Activated naive CD8-positive, alpha-beta T cell treated with anti-CD3 and anti-CD28 coated beads, Interleukin-2, amount 10 ng/mL, durations not matched to agents 7 days and 5 days (primary cell): Measurements from ENCODE around the gene SSC5D. TPM values are rescaled to one million over a fixed set of nuclear protein-coding genes. Genes with fewer than 3 reads are reported as not detected.
"Not testable (repeated sequence)": the region's sequence is repeated elsewhere in the genome, so short reads cannot be mapped to it uniquely, and the experiment has no call there.

Experiments
- ATAC-seq: fragments of 150-1000 bp; cut with Tn5 transposase; one replicate; pipeline ENCODE4 v1.10.0; 2021; ENCODE audit warnings: low read depth, moderate library complexity
- POLR2A ChIA-PET: fragments of 350-600 bp; sonication (Branson Sonifier 250); formaldehyde crosslinking; loops from one replicate; lab custom pipeline; 2021; ENCODE audit warnings: antibody characterized with exemption; lab: Charles Lee
- DNase-seq: peaks from one replicate; pipeline ENCODE4 v3.0.0; 2021
- H3K27ac Mint-ChIP-seq: one replicate; pipeline ENCODE4 v1.8.0; 2022; ENCODE audit warnings: mild to moderate bottlenecking, mixed read lengths
- H3K27me3 Mint-ChIP-seq: one replicate; pipeline ENCODE4 v1.8.0; 2022; ENCODE audit warnings: mild to moderate bottlenecking, moderate library complexity, mixed read lengths
- H3K36me3 Mint-ChIP-seq: one replicate; pipeline ENCODE4 v1.8.0; 2021; ENCODE audit warnings: mild to moderate bottlenecking, mixed read lengths
- H3K4me1 Mint-ChIP-seq: one replicate; pipeline ENCODE4 v1.8.0; 2021; ENCODE audit warnings: mixed read lengths
- H3K4me3 Mint-ChIP-seq: one replicate; pipeline ENCODE4 v1.8.0; 2022; ENCODE audit warnings: mild to moderate bottlenecking, moderate library complexity, mixed read lengths
- H3K9me3 Mint-ChIP-seq: one replicate; pipeline ENCODE4 v1.8.0; 2021; ENCODE audit warnings: mixed read lengths
- total RNA-seq, 2 experiments: library from RNA; stranded (reverse); gene quantifications; one replicate each; pipeline ENCODE4 v1.2.3, GENCODE V29; 2021

Gene SSC5D
- total RNA-seq, 2 experiments from 2014 or later: 0.86 to 1.1 TPM

DNA sequence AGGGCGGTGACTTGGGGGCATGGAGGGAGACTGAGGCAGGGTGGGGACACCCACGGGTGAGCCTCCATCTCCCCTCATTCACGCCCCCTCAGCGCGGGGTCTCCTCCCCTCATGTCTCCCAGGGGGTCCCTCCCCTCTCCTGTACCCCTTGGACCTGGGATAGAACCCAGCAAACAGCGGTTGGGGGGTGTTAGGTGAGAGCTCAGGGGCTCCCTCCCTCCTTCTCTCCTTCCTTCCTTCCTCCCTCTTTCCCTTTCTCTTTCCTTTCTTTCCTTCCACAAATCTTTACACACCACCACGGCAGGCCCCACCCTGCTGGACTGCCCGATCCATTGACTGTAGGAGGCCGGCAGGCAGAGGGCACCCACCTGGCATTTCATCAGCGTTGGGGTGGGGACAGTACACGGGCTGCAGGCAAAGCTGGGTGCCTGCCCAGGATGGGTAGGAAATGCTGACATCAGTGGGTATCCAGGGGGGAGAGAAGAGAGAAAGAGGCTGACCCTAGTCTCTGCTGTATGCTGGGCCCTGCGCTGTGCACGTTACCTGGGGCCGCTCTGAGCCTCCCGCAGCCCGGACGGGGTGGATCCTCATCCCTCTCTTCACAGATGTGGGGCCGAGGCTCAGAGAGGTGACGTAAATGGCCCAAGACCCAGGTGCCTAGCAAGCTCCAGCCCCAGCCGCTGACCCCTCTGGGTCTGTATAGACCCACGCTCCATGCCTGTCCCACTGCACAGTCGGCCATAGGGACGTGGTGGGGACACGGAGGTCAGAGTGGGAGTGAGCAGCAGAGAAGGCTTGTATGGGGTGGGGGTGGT lies 3.5 kb downstream of the SSC5D start:
- no peak overlapping the region for H3K4me3 Mint-ChIP-seq
- H3K4me1 Mint-ChIP-seq: no peaks in the 10 kb centered on the region
- DNase-seq (no peak), ATAC-seq (no peak)
- no peaks in the 10 kb centered on the region for H3K9me3 Mint-ChIP-seq
- no peak overlapping the region for H3K27ac Mint-ChIP-seq
- H3K36me3 Mint-ChIP-seq: no peaks in the 10 kb centered on the region
- POLR2A ChIA-PET: interaction anchor here (1.0 to 1.1 kb wide), 3 partner anchors 16 kb away, joined by 3 read pairs; partner anchors contain the start of gene ZNF628
- peaks cover 8% of the 10 kb centered on the region for H3K27me3 Mint-ChIP-seq

GRCh38 chr19:55492362-55492944 lies 4.2 kb downstream of the SSC5D start:
- H3K27ac Mint-ChIP-seq: no peak overlapping the region
- DNase-seq (no peak), ATAC-seq (no peak)
- peaks cover 8% of the 10 kb centered on the region for H3K27me3 Mint-ChIP-seq
- no peaks in the 10 kb centered on the region for H3K9me3 Mint-ChIP-seq
- H3K36me3 Mint-ChIP-seq: no peaks in the 10 kb centered on the region
- H3K4me1 Mint-ChIP-seq: no peaks in the 10 kb centered on the region
- no peak overlapping the region for H3K4me3 Mint-ChIP-seq
- POLR2A ChIA-PET: interaction anchor here (1.0 to 1.1 kb wide), 2 partner anchors 15 to 16 kb away, joined by 3 read pairs; partner anchors contain the start of gene ZNF628

- Mint-ChIP-seq H3K4me3 (no peak overlapping the region), H3K36me3 (no peaks in the 10 kb centered on the region), H3K9me3 (no peaks in the 10 kb centered on the region), H3K4me1 (no peaks in the 10 kb centered on the region), H3K27ac (no peak overlapping the region), H3K27me3 (peaks cover 8% of the 10 kb centered on the region)
- ATAC-seq (no peak), DNase-seq (no peak)
- POLR2A ChIA-PET: interaction anchor here (1.1 kb wide), 1 partner anchor 17 kb away, joined by 3 read pairs; the partner anchor contains the start of gene ZNF628
Observed at GRCh38 chr19:55493052-55493644, 4.9 kb downstream of the SSC5D start.

DNA sequence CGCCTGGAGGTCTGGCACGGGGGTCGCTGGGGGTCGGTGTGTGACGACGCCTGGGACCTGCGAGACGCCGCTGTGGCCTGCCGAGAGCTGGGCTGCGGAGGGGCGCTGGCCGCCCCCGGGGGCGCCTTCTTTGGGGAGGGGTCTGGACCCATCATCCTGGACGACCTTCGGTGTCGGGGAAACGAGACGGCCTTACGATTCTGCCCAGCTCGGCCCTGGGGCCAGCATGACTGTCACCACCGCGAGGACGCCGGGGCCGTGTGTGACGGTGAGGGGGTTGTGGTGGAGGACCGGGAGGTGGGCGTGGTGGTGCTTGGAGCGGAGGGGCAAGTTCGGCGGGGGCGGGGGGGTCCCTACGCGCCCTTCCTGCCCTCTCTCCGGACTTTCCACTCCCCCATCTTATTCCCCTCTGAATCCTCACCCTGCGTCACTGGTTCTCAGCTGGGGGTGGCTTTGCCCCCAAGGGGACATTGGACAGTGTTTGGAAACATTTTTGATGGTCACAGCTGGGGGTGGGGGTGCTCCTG lies 5.5 kb downstream of the SSC5D start:
- Mint-ChIP-seq H3K9me3 (no peaks in the 10 kb centered on the region), H3K36me3 (no peaks in the 10 kb centered on the region), H3K27ac (no peak overlapping the region), H3K4me3 (no peak overlapping the region), H3K27me3 (peaks cover 6% of the 10 kb centered on the region), H3K4me1 (no peaks in the 10 kb centered on the region)
- POLR2A ChIA-PET: interaction anchor here (0.9 to 1.2 kb wide), 2 partner anchors 9 to 75 kb away, joined by 3 to 7 read pairs; partner anchors contain the start of gene NAT14
- DNase-seq: no peak
- ATAC-seq: no peak

DNA sequence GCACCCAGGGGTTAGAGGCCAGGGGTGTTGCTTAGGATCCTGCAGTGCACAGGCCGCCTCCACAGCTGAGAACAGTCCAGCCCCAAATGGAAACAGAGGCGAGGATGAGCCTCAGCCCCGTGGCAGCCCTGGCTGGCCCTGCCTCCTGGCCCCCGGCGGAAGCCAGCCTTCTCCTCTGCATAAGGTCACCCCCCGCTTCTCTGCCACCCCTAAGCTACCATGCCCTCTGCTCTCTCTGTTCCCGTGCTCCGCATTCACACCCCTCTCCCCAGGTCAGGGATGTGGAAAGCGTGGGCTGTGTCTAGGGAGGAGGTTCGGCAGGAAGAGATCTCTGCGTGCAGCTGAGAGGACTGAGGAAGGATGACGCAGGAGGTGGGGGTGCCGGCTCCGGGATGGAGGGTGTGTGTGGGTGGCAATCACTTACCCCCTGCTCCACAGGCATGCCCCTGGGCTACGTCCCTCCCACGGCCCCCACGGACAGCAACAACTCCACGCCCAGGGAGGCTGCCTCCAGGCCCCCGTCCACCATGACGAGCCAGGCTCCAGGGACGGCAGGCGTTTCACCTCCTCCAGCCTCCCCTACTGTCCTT lies 6.0 kb downstream of the SSC5D start:
- Mint-ChIP-seq H3K4me1 (no peaks in the 10 kb centered on the region), H3K36me3 (no peaks in the 10 kb centered on the region), H3K27ac (peak overlapping the region; percentile 63), H3K9me3 (no peaks in the 10 kb centered on the region), H3K4me3 (peak overlapping the region; percentile 74), H3K27me3 (peaks cover 6% of the 10 kb centered on the region)
- POLR2A ChIA-PET: interaction anchor here (0.9 to 1.2 kb wide), 3 partner anchors 9 to 138 kb away, joined by 3 to 7 read pairs (median 3); partner anchors contain the start of gene NAT14
- peak; percentile 53 for ATAC-seq
- DNase-seq: peak; percentile 35

GRCh38 chr19:55495646-55496349 lies 7.6 kb downstream of the SSC5D start:
- no peak overlapping the region for H3K27ac Mint-ChIP-seq
- POLR2A ChIA-PET: no interaction called here
- no peaks in the 10 kb centered on the region for H3K36me3 Mint-ChIP-seq
- H3K4me1 Mint-ChIP-seq: no peaks in the 10 kb centered on the region
- no peak for DNase-seq
- H3K27me3 Mint-ChIP-seq: peaks cover 6% of the 10 kb centered on the region
- ATAC-seq: no peak
- H3K4me3 Mint-ChIP-seq: no peak overlapping the region
- no peaks in the 10 kb centered on the region for H3K9me3 Mint-ChIP-seq

DNA sequence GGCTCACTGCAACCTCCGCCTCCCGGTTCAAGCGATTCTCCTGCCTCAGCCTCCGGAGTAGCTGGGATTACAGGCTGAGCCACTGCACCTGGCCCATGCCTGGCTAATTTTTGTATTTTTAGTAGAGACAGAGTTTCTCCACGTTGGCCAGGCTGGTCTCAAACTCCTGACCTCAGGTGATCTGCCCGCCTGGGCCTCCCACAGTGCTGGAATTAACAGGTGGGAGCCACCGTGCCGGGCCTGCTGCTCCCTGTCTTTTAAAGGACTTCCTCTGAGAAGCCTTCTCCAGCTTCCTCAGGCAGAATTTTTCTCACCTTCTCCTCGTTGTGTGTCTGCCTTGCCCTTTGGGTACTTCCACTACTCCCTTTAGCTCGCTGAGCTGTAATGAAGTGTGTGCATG lies 8.6 kb downstream of the SSC5D start:
- H3K4me1 Mint-ChIP-seq, H3K9me3 Mint-ChIP-seq, H3K4me3 Mint-ChIP-seq, ATAC-seq, DNase-seq, POLR2A ChIA-PET, H3K36me3 Mint-ChIP-seq, H3K27me3 Mint-ChIP-seq, H3K27ac Mint-ChIP-seq: not testable (repeated sequence)

DNA sequence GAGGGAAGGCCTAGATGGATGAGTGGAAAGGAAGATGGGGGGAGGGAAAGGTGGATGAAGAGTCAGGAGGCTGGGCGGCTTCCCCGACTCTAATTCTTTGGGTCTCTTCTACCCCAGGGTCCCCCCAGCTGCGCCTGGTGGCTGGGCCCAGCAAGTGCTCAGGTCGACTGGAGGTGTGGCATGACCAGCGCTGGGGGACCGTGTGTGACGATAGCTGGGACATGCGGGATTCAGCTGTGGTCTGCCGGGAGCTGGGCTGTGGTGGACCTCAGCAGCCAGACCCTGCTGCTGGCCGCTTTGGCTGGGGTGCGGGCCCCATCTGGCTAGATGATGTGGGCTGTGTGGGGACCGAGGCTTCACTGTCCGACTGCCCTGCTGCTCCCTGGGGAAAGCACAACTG lies 9.5 kb downstream of the SSC5D start:
- POLR2A ChIA-PET: no interaction called here
- H3K9me3 Mint-ChIP-seq: no peaks in the 10 kb centered on the region
- peaks cover 2% of the 10 kb centered on the region for H3K27me3 Mint-ChIP-seq
- ATAC-seq (no peak), DNase-seq (no peak)
- H3K27ac Mint-ChIP-seq: no peak overlapping the region
- no peak overlapping the region for H3K4me3 Mint-ChIP-seq
- peaks cover 8% of the 10 kb centered on the region for H3K4me1 Mint-ChIP-seq
- H3K36me3 Mint-ChIP-seq: peaks cover 4% of the 10 kb centered on the region

DNA sequence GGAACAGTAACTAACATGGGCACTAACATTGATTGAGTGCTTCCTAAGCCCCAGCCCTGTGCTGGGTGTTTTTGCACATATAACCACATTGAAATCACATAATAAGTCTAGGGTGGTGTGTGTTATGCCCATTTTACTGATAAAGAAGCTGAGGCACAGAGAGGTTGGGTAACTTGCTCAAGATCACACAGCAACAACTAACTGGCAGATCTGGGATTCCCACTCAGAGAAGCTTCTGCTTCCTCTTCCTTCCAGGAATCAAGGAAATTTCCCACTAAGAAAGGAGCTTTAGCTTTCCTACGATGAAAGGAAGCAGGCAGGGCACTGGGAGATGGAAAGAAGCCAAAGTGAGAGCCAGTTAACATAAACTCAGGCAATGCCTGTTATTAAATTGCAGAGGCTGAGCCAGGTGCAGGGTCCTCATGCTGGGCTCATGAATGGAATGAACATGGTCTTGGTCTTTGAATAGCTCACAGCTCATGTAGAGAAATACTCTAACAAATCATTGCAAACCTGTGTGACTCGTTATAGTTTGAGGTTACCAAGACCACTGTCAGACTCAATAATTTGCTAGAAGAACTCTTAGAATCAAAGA lies 10.1 kb downstream of the SSC5D start:
- Mint-ChIP-seq H3K27me3 (peaks cover 2% of the 10 kb centered on the region), H3K9me3 (peaks cover 2% of the 10 kb centered on the region), H3K4me3 (no peak overlapping the region), H3K27ac (no peak overlapping the region), H3K4me1 (peaks cover 11% of the 10 kb centered on the region), H3K36me3 (peaks cover 6% of the 10 kb centered on the region)
- DNase-seq (no peak), ATAC-seq (no peak)
- POLR2A ChIA-PET: interaction anchor here (2.0 kb wide), 1 partner anchor 22 kb away, joined by 5 read pairs; the partner anchor contains the start of gene ZNF628

- no peaks in the 10 kb centered on the region for H3K27me3 Mint-ChIP-seq
- peaks cover 15% of the 10 kb centered on the region for H3K4me1 Mint-ChIP-seq
- POLR2A ChIA-PET: interaction anchor here (1.0 kb wide), 1 partner anchor 131 kb away, joined by 3 read pairs; no protein-coding TSS in a partner anchor
- ATAC-seq (no peak), DNase-seq (no peak)
- peaks cover 2% of the 10 kb centered on the region for H3K9me3 Mint-ChIP-seq
- H3K27ac Mint-ChIP-seq: no peak overlapping the region
- peaks cover 9% of the 10 kb centered on the region for H3K36me3 Mint-ChIP-seq
- no peak overlapping the region for H3K4me3 Mint-ChIP-seq
Observed at GRCh38 chr19:55500368-55500952, 12.2 kb downstream of the SSC5D start.

DNA sequence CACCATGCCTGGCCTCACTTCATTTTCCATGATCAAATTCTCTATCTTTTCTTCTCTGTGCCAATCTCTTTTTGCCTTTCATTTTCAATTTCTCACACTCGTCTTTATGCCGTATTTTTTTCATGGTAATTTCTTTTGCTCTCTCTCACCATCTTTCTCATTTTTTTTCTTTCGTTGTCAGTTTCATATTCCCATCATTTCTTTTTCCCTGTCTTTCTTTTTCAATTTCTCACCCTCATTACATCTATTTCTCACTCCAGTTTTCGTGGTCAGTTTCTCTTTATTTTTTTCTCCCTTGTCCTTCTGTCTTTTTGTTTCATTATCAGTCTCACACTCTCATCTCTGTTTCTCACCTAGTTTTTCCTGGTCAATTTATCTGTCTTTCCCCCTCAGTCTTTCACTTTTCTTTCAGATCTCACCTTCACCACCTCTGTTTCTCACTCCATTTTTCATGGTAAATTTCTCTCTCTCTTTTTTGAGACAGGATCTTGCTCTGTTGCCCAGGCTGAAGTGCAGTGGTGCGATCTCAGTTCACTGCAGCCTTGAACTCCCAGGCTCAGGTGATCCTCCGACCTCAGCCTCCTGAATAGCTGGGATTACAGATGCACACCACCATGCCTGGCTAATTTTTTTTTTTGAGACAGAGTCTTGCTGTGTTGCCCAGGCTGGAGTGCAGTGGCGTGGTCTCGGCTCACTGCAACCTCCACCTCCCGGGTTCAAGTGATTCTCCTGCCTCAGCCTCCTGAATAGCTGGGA lies 14.1 kb downstream of the SSC5D start:
- Mint-ChIP-seq H3K36me3 (peaks cover 9% of the 10 kb centered on the region), H3K4me3 (no peak overlapping the region), H3K27ac (peak overlapping the region; percentile 29), H3K4me1 (peaks cover 15% of the 10 kb centered on the region), H3K27me3 (no peaks in the 10 kb centered on the region), H3K9me3 (peaks cover 2% of the 10 kb centered on the region)
- POLR2A ChIA-PET: interaction anchor here (0.7 kb wide), 1 partner anchor 97 kb away, joined by 3 read pairs; the partner anchor contains the start of gene FIZ1
- no peak for DNase-seq
- no peak for ATAC-seq
